Right lobe of liver (tissue), 6 donors: ENCODE measurements around the gene ADD2. TPM values are rescaled to one million over a fixed set of nuclear protein-coding genes. Genes with fewer than 3 reads are reported as not detected.

Experiments
- ATAC-seq, 4 donors: fragments of 200-7000 bp; cut with Tn5 transposase; one replicate each; pipeline ENCODE4 v1.9.1; 2020; ENCODE audit warnings: mild to moderate bottlenecking in 4 of 4, moderate library complexity in 4 of 4
- DNase-seq, 3 donors: peaks; one replicate each; pipeline ENCODE4 v3.0.0-alpha.2; 2020
- H3K27ac ChIP-seq, 3 donors: fragments of 200-600 bp; one replicate each; pipeline ENCODE4 v1.8.0; 2022
- H3K27me3 ChIP-seq, 2 donors: fragments of 200-600 bp; one replicate each; pipeline ENCODE4 v1.8.0; 2022
- H3K36me3 ChIP-seq, 4 donors: fragments of 200-600 bp; sonication (generic) in 1 of 4; one replicate each; pipeline versions ENCODE4 v1.5.1 to v1.8.0; 2017 to 2022; ENCODE audit warnings: control low read depth in 1 of 4
- H3K4me1 ChIP-seq, 4 donors: fragments of 200-600 bp; sonication (generic) in 1 of 4; one replicate each; pipeline versions ENCODE4 v1.5.1 to v1.8.0; 2017 to 2022; ENCODE audit warnings: control low read depth in 1 of 4
- H3K4me3 ChIP-seq, 3 donors: fragments of 200-600 bp; one replicate each; pipeline ENCODE4 v1.8.0; 2022
- H3K9me3 ChIP-seq, 4 donors: fragments of 200-600 bp; sonication (generic) in 1 of 4; one replicate each; pipeline versions ENCODE4 v1.5.1 to v1.8.0; 2017 to 2022; ENCODE audit warnings: control low read depth in 1 of 4
- CTCF ChIP-seq, 4 donors: fragments of 200-600 bp in 3 of 4; fragments of 450-650 bp in 1 of 4; IDR thresholded peaks; one replicate each; pipeline versions ENCODE4 v1.5.1 to v1.8.0; 2016 to 2022; ENCODE audit warnings: antibody characterized with exemption in 4 of 4, mild to moderate bottlenecking in 2 of 4
- POLR2A ChIP-seq: fragments of 450-650 bp; IDR thresholded peaks from one replicate; pipeline ENCODE4 v1.6.1; 2017; ENCODE audit warnings: antibody characterized with exemption, mild to moderate bottlenecking
- WGBS: methylation state at CpG from one replicate; pipeline ENCODE4 v1.1.6; 2018; ENCODE audit warnings: low coverage, low lambda C conversion rate; ENCODE audit not compliant: insufficient coverage; ENCODE audit errors: missing lambda C conversion rate; 5-methylcytosine and 5-hydroxymethylcytosine counted together
- intact Hi-C, 2 donors: fragments of 100-400 bp; cut with DNase I; formaldehyde crosslinking; loops; one replicate each; pipeline versions ENCODE4 v1.11.2 to v1.14.1; 2022
- total RNA-seq, 6 experiments: library from RNA; depleted of rRNA in 2 of 6; stranded (reverse); fragments of >200 nt in 2 of 6; fragmentation: NEBNext Ultra II Directional in 3 of 6; extraction: Animal tissue kit (Norgen Biotek cat#: 25700) in 3 of 6; gene quantifications; one replicate each; pipeline versions ENCODE4 v1.1.0 to v1.2.4, GENCODE V29; 2016 to 2023
- donor health status: DM: no; HTN: yes; CAD: no.
- donor health status: DM: no; HTN: no; CAD: no.
- donor health status: DM: no; HTN: no; CAD: no.
- donor health status: DM: no; HTN: yes; CAD: no.
- donor health status: DM: no; HTN: yes; CAD: no.

ADD2 gene
- total RNA-seq, 6 experiments from 2014 or later = under 0.01 to 1.00 (median 0.14) TPM; not detected in 1

GRCh38 chr2:70716131-70716743 is 51.8 kb downstream of the ADD2 start:
- intact Hi-C loops = no loop called here
- Histone ChIP-seq H3K4me1 (no peaks in the 10 kb centered on the region), H3K27ac (no peak overlapping the region), H3K4me3 (no peak overlapping the region), H3K9me3 (no peaks in the 10 kb centered on the region), H3K36me3 (no peaks in the 10 kb centered on the region), H3K27me3 (no peaks in the 10 kb centered on the region)
- TF ChIP-seq CTCF (IDR thresholded peaks at IDR 0.05) = no peak
- TF ChIP-seq POLR2A = no peak
- ATAC-seq (peak in 1 of 4 donors; percentile 18), DNase-seq (no peak)
- WGBS = 53% methylated on average over 7 of the region's 7 CpGs

GRCh38 chr2:70715071-70715985 is 52.7 kb downstream of the ADD2 start:
- H3K4me1 ChIP-seq = no peaks in the 10 kb centered on the region
- H3K4me3 ChIP-seq = no peak overlapping the region
- 57% methylated on average over 4 of the region's 7 CpGs for WGBS
- H3K27ac ChIP-seq = no peak overlapping the region
- ATAC-seq (no peak), DNase-seq (no peak)
- no peaks in the 10 kb centered on the region for H3K27me3 ChIP-seq
- TF ChIP-seq CTCF (IDR thresholded peaks at IDR 0.05) (no peak), POLR2A (no peak)
- no peaks in the 10 kb centered on the region for H3K36me3 ChIP-seq
- intact Hi-C loops = no loop called here
- no peaks in the 10 kb centered on the region for H3K9me3 ChIP-seq

- Histone ChIP-seq H3K4me1 (no peaks in the 10 kb centered on the region), H3K9me3 (no peaks in the 10 kb centered on the region), H3K27ac (no peak overlapping the region), H3K27me3 (no peaks in the 10 kb centered on the region), H3K36me3 (no peaks in the 10 kb centered on the region), H3K4me3 (no peak overlapping the region)
- intact Hi-C loops = no loop called here
- no peak for ATAC-seq
- DNase-seq = peak in 1 of 3 donors; percentile 37
- TF ChIP-seq CTCF (IDR thresholded peaks at IDR 0.05) (no peak), POLR2A (no peak)
- WGBS = 17% methylated on average over 1 of the region's 5 CpGs
These were observed 53.7 kb downstream of the ADD2 start for GRCh38 chr2:70714141-70714905.

- TF ChIP-seq CTCF (IDR thresholded peaks at IDR 0.05) = no peak
- no peak for TF ChIP-seq POLR2A
- peak in 1 of 3 donors; percentile 22 for DNase-seq
- intact Hi-C loops = no loop called here
These were observed 55.1 kb downstream of the ADD2 start for GRCh38 chr2:70712916-70713315.

More at GRCh38 chr2:70712916-70713315, 55.1 kb downstream of the ADD2 start:
- Histone ChIP-seq H3K9me3 (no peaks in the 10 kb centered on the region), H3K27ac (no peak overlapping the region), H3K36me3 (no peaks in the 10 kb centered on the region), H3K4me1 (no peaks in the 10 kb centered on the region), H3K4me3 (no peak overlapping the region), H3K27me3 (no peaks in the 10 kb centered on the region)
- ATAC-seq = no peak
- 94% methylated on average over 2 of the region's 5 CpGs for whole genome bisulfite sequencing
